Metanephros (tissue), 2 donors: Measurements from ENCODE around the gene STMP1. TPM values are rescaled to one million over a fixed set of nuclear protein-coding genes. Genes with fewer than 3 reads are reported as not detected.

Source experiments
- small RNA-seq: library from RNA; depleted of rRNA; stranded (forward); fragments of <200 nt; gene quantifications from one replicate; pipeline ENCODE3, GENCODE V24; 2014; ENCODE audit warnings: low replicate concordance
- total RNA-seq: library from RNA; depleted of rRNA; stranded (reverse); fragments of >200 nt; gene quantifications from one replicate; pipeline ENCODE4 v1.2.3, GENCODE V29; 2014

Gene STMP1
- 26.6 TPM for total RNA-seq

GRCh38 chr7:135662373-135663114 is at the start of gene STMP1:
TSS of gene STMP1 (plus strand) at chr7:135662514.

Small RNAs within 50 kb of the gene (small RNA-seq; reads per million reads assigned to genes)
- gene RNU6-1154P, result not detected

Other genes starting within 250 kb of the STMP1 start
- 22.7 TPM for gene CNOT4, start 152.4 kb upstream of the STMP1 start, total RNA-seq
- 44.2 TPM for gene NUP205, start 104.6 kb upstream of the STMP1 start, total RNA-seq
- not detected for gene SLC13A4, start 65.7 kb downstream of the STMP1 start, total RNA-seq
- not detected for gene FAM180A, start 86.3 kb downstream of the STMP1 start, total RNA-seq